ENCODE results near the gene RAD51B. TPM values are rescaled to one million over a fixed set of nuclear protein-coding genes. Genes with fewer than 3 reads are reported as not detected.

The RAD51B gene
- total and polyA plus RNA-seq, 2 of the 13 experiments (the other 11 are each of a cell fraction or from before 2014, with no cell fraction given) = 7.0 to 9.5 TPM

DNA sequence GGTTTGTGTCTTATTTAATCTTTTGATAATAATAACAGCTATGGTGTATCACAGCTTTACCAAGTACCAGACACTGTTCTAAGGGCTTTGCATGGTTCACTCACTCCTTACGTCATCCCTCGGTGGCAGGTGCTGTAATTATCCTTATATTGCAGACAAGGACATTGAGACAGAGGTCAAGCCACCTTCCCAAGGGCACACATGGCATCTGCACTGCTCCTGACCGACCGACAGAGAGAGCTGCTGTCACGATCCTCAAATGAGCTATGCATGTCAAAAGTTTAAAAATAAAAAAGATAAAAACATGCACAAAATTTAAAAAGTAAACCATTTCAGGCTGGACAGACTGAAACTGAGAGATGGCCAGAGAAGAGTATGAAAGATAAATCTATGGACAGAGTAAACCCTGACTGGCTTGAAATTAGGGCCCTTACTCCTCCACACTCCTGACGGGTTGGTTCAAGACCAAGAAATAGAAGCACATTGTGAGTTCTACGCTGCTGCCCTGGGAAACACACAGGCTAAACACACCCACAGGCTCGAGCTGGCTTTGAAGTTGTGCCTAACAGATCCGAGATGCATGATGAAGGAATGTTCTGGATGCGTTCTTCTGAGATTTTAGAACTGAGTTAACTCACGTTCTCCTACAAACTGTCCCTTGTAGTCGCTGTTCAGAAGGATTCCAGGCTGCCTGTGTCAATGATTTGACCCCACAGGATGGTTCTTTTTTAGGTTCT lies 704.6 kb downstream of the RAD51B start:
- CTCF ChIA-PET (ENCODE audit: low intra/inter-chr PET ratio, low total read pairs) = no interaction called here
- BruUV-seq (replicated peaks) = no TSS peak

More for the DNA sequence above, 704.6 kb downstream of the RAD51B start:
- intact Hi-C loops (cut with micrococcal nuclease; ENCODE audit: unreplicated experiment) (loop anchor here (5.0 kb wide), 2 partner anchors 53 to 62 kb away; no protein-coding TSS in a partner anchor), in situ Hi-C loops (cut with HindIII; ENCODE audit: extremely low pct_ligation_motif_present, low pct_unique_long_range_greater_than_20kb) (no loop called here)
- no peaks in the 10 kb centered on the region for H3K27me3 ChIP-seq (ENCODE audit: control insufficient read depth in 1 of 2, insufficient read depth in 2 of 2, low read length in 2 of 2)
- FAIRE-seq (no peak), DNase-seq (ENCODE audit: low spot score) (no peak), ATAC-seq (no peak)
- H3K36me3 ChIP-seq (replicated peaks in 1 of 2; ENCODE audit: control insufficient read depth in 1 of 2, insufficient read depth in 2 of 2, low read length in 2 of 2) = no peaks in the 10 kb centered on the region
- H3K9ac ChIP-seq (ENCODE audit: insufficient read depth, low read depth, low read length) = no peak overlapping the region
- H3K9me3 ChIP-seq (ENCODE audit: low read length) = peaks cover 1% of the 10 kb centered on the region; the same call in 1 of the 2 replicates
- H3K4me1 ChIP-seq (ENCODE audit: insufficient read depth, low read length) = peaks cover 50% of the 10 kb centered on the region
- TF ChIP-seq ATM (IDR thresholded peaks at IDR 0.05; ENCODE audit: borderline replicate concordance) (no peak), HOXA9 (CRISPR knock-in tag; IDR thresholded peaks at IDR 0.05; ENCODE audit: borderline replicate concordance) (no peak), XBP1 (CRISPR knock-in tag; IDR thresholded peaks at IDR 0.05) (no peak), FOSL1 (CRISPR knock-in tag; IDR thresholded peaks at IDR 0.05; ENCODE audit: borderline replicate concordance) (no peak), ZKSCAN5 (CRISPR knock-in tag; IDR thresholded peaks at IDR 0.05) (no peak), FOXM1 (CRISPR knock-in tag; IDR thresholded peaks at IDR 0.05) (no peak), TAF1 (CRISPR knock-in tag; IDR thresholded peaks at IDR 0.05) (no peak), ZNF839 (CRISPR knock-in tag; IDR thresholded peaks at IDR 0.05; ENCODE audit: borderline replicate concordance) (no peak), ZNF781 (CRISPR knock-in tag; IDR thresholded peaks at IDR 0.05; ENCODE audit: borderline replicate concordance, not compliant biosample characterization) (no peak), ZNF670 (CRISPR knock-in tag; IDR thresholded peaks at IDR 0.05; ENCODE audit: borderline replicate concordance) (no peak), SATB2 (CRISPR knock-in tag; IDR thresholded peaks at IDR 0.05) (no peak), YEATS4 (CRISPR knock-in tag; IDR thresholded peaks at IDR 0.05; ENCODE audit: borderline replicate concordance) (no peak), NR3C1 (CRISPR knock-in tag; IDR thresholded peaks at IDR 0.05) (no peak)
- TF ChIP-seq, protein P1, sequence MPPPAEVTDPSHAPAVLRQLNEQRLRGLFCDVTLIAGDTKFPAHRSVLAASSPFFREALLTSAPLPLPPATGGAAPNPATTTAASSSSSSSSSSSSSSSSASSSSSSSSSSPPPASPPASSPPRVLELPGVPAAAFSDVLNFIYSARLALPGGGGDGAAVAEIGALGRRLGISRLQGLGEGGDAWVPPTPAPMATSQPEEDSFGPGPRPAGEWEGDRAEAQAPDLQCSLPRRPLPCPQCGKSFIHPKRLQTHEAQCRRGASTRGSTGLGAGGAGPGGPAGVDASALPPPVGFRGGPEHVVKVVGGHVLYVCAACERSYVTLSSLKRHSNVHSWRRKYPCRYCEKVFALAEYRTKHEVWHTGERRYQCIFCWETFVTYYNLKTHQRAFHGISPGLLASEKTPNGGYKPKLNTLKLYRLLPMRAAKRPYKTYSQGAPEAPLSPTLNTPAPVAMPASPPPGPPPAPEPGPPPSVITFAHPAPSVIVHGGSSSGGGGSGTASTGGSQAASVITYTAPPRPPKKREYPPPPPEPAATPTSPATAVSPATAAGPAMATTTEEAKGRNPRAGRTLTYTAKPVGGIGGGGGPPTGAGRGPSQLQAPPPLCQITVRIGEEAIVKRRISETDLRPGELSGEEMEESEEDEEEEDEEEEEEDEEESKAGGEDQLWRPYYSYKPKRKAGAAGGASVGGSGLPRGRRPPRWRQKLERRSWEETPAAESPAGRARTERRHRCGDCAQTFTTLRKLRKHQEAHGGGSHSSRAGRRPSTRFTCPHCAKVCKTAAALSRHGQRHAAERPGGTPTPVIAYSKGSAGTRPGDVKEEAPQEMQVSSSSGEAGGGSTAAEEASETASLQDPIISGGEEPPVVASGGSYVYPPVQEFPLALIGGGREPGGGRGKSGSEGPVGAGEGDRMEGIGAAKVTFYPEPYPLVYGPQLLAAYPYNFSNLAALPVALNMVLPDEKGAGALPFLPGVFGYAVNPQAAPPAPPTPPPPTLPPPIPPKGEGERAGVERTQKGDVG (CRISPR knock-in tag; IDR thresholded peaks at IDR 0.05; ENCODE audit: borderline replicate concordance) = no peak
- TF ChIP-seq, protein P2, sequence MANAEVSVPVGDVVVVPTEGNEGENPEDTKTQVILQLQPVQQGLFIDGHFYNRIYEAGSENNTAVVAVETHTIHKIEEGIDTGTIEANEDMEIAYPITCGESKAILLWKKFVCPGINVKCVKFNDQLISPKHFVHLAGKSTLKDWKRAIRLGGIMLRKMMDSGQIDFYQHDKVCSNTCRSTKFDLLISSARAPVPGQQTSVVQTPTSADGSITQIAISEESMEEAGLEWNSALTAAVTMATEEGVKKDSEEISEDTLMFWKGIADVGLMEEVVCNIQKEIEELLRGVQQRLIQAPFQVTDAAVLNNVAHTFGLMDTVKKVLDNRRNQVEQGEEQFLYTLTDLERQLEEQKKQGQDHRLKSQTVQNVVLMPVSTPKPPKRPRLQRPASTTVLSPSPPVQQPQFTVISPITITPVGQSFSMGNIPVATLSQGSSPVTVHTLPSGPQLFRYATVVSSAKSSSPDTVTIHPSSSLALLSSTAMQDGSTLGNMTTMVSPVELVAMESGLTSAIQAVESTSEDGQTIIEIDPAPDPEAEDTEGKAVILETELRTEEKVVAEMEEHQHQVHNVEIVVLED (CRISPR knock-in tag; IDR thresholded peaks at IDR 0.05; ENCODE audit: borderline replicate concordance) = no peak
- TF ChIP-seq, protein P3, sequence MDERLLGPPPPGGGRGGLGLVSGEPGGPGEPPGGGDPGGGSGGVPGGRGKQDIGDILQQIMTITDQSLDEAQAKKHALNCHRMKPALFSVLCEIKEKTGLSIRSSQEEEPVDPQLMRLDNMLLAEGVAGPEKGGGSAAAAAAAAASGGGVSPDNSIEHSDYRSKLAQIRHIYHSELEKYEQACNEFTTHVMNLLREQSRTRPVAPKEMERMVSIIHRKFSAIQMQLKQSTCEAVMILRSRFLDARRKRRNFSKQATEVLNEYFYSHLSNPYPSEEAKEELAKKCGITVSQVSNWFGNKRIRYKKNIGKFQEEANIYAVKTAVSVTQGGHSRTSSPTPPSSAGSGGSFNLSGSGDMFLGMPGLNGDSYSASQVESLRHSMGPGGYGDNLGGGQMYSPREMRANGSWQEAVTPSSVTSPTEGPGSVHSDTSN (CRISPR knock-in tag; IDR thresholded peaks at IDR 0.05) = no peak
- no peak overlapping the region for H3K27ac ChIP-seq (ENCODE audit: extremely low read length, insufficient read depth, low read length)
- no peak overlapping the region for H2AFZ ChIP-seq (ENCODE audit: low read length)
- no peaks in the 10 kb centered on the region for H3K79me2 ChIP-seq (ENCODE audit: insufficient read depth, low read length)
- 88% methylated on average over 12 of the region's 12 CpGs for WGBS (ENCODE audit: low lambda C conversion rate)
- H3K4me3 ChIP-seq (replicated peaks in 1 of 3; ENCODE audit: insufficient read depth in 1 of 3, low read depth in 2 of 3, low read length in 3 of 3) = no peak overlapping the region
- H4K20me1 ChIP-seq (ENCODE audit: insufficient read depth, low read length) = no peaks in the 10 kb centered on the region
- H3K4me2 ChIP-seq (ENCODE audit: low read depth, low read length) = no peak overlapping the region
- POLR2A ChIA-PET = no interaction called here

Measured in HepG2 (cell line).